ENCODE results near the gene KMT2B. TPM values are rescaled to one million over a fixed set of nuclear protein-coding genes. Genes with fewer than 3 reads are reported as not detected.

Gene KMT2B
- total RNA-seq, 1 experiment from 2014 or later, result 66.6 TPM

GRCh38 chr19:35744430-35745327, 26.9 kb downstream of the KMT2B start:
- POLR2A ChIA-PET, result interaction anchor here (0.6 to 1.5 kb wide), 6 partner anchors 12 to 234 kb away, joined by 3 to 5 read pairs (median 4); partner anchors contain the start of genes HSPB6 and KMT2B
- H3K9me3 Mint-ChIP-seq, result no peaks in the 10 kb centered on the region
- H3K27ac Mint-ChIP-seq, result peak overlapping the region; percentile 99
- H3K36me3 Mint-ChIP-seq, result peaks cover 6% of the 10 kb centered on the region; the same call in 1 of the 2 replicates
- ATAC-seq, result peak; percentile 43
- H3K4me3 Mint-ChIP-seq, result peak overlapping the region; percentile 98
- DNase-seq (ENCODE audit: low spot score), result peak; percentile 96
- no peaks in the 10 kb centered on the region for H3K27me3 Mint-ChIP-seq (ENCODE audit: low read depth)
- peaks cover 27% of the 10 kb centered on the region for H3K4me1 Mint-ChIP-seq
- TF ChIP-seq FOXP1 (CRISPR knock-in tag; IDR thresholded peaks at IDR 0.05; ENCODE audit: borderline replicate concordance) (0 out of 2 replicates have a peak, but pooled peaks have one; percentile 17), MAX (CRISPR knock-in tag; IDR thresholded peaks at IDR 0.05) (peak; percentile 67; the same call in 1 of the 2 replicates), AR (CRISPR knock-in tag; IDR thresholded peaks at IDR 0.05) (no peak), SMAD4 (CRISPR knock-in tag; IDR thresholded peaks at IDR 0.05) (no peak), SP1 (CRISPR knock-in tag; conservative IDR thresholded peaks at IDR 0.05) (peak; percentile 43), TEAD1 (CRISPR knock-in tag; IDR thresholded peaks at IDR 0.05) (peak; percentile 26; the same call in 1 of the 2 replicates), ARID4B (CRISPR knock-in tag; IDR thresholded peaks at IDR 0.05; ENCODE audit: borderline replicate concordance) (peak; percentile 63; the same call in 1 of the 2 replicates)
- CTCF ChIA-PET, result interaction anchor here (0.6 to 2.0 kb wide), 19 partner anchors 12 to 309 kb away, joined by 3 to 41 read pairs (median 4); partner anchors contain the start of genes COX6B1, HSPB6, KIRREL2 and PROSER3

GRCh38 chr19:35745328-35746086, 27.7 kb downstream of the KMT2B start, which contains the start of the genes PSENEN and U2AF1L4:
Gene PSENEN, plus strand, starts transcription at chr19:35745651. Its CDS starts 280 bp downstream, at chr19:35745931.
Gene U2AF1L4, minus strand, starts transcription at chr19:35745418. Its CDS starts 27 bp downstream, at chr19:35745391.
- H3K27ac Mint-ChIP-seq, result peak within 1 kb of the TSS; percentile 99
- peaks cover 6% of the 10 kb centered on the region; the same call in 1 of the 2 replicates for H3K36me3 Mint-ChIP-seq
- ChIA-PET CTCF (interaction anchor here (0.6 to 2.0 kb wide), 17 partner anchors 11 to 309 kb away, joined by 3 to 41 read pairs (median 4); partner anchors contain the start of genes COX6B1, HSPB6, KIRREL2 and PROSER3), POLR2A (interaction anchor here (0.6 to 1.5 kb wide), 6 partner anchors 11 to 218 kb away, joined by 3 to 6 read pairs (median 4); partner anchors contain the start of genes HSPB6 and KMT2B)
- peak; percentile 29 for ATAC-seq
- H3K4me3 Mint-ChIP-seq, result peak within 1 kb of the TSS; percentile 98
- H3K27me3 Mint-ChIP-seq (ENCODE audit: low read depth), result no peaks in the 10 kb centered on the region
- peaks cover 27% of the 10 kb centered on the region for H3K4me1 Mint-ChIP-seq
- DNase-seq (ENCODE audit: low spot score), result peak; percentile 96
- no peaks in the 10 kb centered on the region for H3K9me3 Mint-ChIP-seq
- TF ChIP-seq CREM (CRISPR knock-in tag; IDR thresholded peaks at IDR 0.05) (peak; percentile 88; the same call in 1 of the 2 replicates), ELF4 (CRISPR knock-in tag; IDR thresholded peaks at IDR 0.05; ENCODE audit: low read depth) (no peak), ZNF416 (CRISPR knock-in tag; IDR thresholded peaks at IDR 0.05) (no peak), ATF6 (CRISPR knock-in tag; IDR thresholded peaks at IDR 0.05) (no peak), GABPB1 (CRISPR knock-in tag; IDR thresholded peaks at IDR 0.05) (peak; percentile 68), PREB (CRISPR knock-in tag; IDR thresholded peaks at IDR 0.05; ENCODE audit: borderline replicate concordance) (no peak), OVOL2 (CRISPR knock-in tag; IDR thresholded peaks at IDR 0.05; ENCODE audit: borderline replicate concordance) (no peak), ZSCAN18 (CRISPR knock-in tag; IDR thresholded peaks at IDR 0.05) (no peak), NFYB (CRISPR knock-in tag; conservative IDR thresholded peaks at IDR 0.05; ENCODE audit: low read depth) (no peak), SOX15 (CRISPR knock-in tag; IDR thresholded peaks at IDR 0.05) (no peak), CDX4 (CRISPR knock-in tag; IDR thresholded peaks at IDR 0.05; ENCODE audit: borderline replicate concordance) (no peak)
